Measurements from ENCODE around the gene KDM8.
A peak's percentile ranks its signal among the peaks of the same experiment; 100 is the strongest.

The KDM8 gene

DNA sequence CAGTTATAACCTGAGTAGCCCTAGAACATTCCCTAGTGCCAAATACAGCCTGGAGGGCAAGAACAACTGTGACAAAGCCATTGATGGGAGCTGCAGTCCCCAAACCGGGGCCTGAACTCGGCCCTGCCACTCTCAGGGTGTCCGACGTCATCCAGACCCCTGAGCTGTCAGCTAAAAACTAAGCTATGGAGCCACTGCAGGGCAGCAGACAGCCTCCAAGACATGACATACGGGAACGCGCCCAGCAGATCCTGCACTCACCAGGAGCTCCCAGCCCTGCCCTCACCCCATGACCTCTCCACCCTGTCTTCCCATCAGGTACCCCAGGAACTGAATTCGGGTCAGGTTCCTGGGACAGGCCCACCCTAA, 28.4 kb downstream of the KDM8 start:
- no peak for DNase-seq

DNA sequence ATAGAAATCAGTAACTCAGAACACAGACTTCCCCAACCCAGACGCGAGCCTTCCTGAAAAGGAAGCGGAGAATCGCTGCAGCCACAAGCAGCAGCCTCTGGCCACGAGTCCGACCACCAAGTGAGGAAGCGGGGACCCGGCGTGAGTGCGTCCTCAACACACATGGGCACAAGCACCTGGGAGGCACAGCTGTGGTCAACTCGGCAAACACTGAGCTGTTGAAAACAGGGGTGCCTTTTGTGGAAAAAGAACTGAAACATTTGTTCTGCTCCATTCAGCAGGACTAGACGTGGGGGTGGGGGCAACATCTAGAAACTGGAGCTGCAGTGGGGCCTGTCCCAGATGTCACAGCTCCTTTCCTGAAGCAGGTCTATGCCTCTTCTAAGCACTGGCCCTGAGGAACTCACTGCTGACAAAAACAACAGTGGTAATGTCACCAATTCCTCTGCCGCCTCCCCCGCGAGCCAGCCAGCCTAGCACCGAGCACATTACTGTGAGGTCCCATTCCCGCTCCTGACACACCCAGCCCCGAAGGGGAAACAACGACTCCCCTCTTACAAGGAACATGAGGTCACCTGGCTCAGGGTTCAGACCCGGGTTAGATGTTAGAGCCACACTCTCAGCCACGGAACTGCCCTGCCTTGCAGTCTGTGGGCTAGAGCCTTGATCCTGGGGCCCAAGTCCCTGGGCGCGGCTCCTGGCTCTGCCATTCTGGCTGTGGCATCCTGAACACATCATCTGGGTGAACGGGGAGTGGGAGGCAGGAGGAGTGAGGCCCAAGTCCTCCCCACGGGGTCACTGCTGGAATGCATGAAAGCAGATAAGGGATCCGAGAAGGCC, 29.0 kb downstream of the KDM8 start:
- no peak for DNase-seq

DNA sequence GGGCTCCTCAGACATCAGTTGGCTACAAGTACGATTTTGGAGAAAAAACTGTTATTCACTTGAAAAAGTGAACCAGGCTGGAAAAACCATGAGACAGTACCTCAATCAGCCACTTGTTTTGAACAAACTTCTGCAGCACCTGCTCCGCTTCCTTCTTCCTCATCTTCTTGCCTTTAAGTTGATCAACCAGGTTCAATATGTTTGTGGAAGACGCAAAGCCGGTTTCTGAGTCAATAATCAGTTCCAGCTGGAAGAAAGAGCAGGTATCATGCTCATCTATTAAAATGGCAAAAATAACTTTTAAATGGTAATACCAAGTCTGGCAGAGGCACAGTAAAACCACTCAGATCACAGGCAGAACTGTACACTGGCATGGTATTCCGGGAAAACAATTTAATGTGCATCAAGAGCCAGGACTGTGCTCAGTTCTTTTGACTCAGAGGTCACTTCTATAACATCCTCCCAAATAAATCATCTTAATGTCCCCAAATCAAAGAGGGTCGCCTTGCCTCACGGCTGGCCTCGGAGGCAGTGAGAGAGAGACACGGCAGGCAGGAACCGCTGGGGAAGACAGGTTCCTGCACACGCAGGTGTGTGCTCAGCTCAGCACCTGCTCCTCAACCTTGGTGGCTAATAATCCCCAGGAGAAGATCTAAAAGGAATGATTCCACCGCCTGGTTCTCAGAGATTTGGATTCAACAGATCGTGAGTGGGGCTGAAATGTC, 29.7 kb downstream of the KDM8 start:
- no peak for DNase-seq

DNA sequence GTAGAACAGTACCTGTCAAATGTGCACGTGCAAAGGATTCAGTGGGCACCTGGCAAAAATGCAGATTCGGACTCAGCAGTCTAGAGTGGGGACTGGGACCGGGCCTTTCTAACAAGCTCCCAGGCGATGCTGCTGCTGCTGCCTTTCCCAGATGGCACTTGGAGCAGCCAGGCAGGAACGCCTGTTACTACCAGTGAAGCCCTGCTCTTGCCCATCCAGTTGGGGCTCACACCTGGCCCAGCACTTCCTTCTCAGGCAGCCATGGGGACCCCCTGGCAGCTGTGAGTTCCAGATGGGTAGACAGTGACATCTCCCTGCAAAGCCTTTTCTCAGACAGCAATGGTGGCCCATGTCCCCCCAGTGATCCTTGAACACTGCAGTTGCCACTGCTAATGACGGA, 30.4 kb downstream of the KDM8 start:
- no peak for DNase-seq

DNA sequence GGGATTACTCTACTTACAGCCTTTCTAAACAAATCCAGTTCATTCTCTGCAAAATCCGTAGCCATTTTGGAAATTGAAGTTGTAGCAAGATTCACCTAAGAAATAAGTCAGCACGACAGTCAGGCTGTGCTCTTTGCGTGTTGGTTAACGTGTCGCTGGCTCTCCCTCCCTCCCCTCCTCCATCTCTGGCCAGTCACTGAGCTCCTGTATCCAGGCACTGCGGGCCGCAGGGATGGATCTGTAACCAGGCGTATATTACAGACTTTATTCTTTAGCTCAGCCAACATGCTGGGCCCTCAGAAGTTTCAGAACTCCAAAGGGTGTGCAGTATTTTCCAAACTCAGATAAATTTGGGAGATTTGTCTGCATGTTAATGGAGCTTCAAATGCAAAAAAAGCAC, 30.8 kb downstream of the KDM8 start:
- DNase-seq: no peak

DNA sequence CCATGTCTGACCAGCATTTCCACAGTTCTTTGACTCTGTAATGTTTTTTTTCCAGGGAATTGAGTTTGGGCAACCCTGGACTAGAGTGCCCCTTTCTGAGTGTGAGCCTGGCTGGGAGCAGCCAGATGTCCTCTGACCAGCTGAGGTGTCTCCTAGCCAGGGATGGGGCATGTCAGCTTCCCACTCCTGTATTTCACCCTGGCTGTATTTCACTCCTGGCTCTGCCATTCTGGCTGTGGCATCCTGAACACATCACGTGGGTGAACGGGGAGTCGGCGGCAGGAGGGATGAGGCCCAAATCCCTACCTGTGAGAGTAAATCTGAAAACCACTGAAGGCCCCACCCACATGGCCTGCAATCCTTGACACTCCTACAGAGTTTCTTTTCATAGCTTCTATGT, 31.3 kb downstream of the KDM8 start:
- no peak for DNase-seq

DNA sequence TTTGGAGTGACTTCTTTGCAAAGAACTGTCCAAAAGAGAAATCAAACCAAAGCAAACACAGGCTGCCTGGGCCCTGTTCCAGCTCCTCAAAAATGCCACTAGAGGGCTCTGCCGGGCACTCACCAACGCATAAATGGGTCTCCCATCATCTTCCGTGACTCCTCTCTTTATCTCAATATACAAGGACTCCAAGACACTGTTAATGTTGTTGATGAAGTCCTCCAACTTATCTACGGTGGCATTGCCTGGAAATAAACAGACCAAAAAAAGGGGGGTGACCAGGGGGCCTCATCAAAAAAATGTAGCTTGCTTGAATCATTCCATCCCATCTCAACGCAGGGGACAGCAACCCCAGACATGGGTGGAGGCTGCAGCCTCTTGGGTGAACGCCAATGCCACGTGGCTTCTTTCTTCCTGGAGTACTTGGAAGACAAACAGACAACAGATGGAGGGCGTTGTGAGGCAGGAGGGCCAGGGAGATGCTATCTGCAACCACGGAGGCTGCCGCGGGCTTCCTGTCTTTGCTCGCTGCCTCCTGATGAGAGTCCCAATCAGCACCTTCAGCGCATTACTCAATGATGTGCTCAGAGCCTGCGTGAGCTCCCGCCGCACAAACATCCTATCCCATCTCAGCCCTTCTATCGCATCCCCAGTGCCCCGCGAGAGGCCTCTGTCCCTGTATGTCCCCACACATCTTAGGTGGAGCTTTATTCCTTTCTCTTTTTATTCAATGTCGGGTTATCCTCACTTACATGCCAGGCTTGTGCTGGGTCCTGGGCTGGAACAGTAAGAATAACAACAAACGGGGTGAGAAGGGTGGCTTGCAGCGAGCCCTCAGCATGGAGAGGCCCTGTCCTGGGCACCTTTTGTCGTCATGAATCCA, 32.0 kb downstream of the KDM8 start:
- DNase-seq: peak; percentile 91

DNA sequence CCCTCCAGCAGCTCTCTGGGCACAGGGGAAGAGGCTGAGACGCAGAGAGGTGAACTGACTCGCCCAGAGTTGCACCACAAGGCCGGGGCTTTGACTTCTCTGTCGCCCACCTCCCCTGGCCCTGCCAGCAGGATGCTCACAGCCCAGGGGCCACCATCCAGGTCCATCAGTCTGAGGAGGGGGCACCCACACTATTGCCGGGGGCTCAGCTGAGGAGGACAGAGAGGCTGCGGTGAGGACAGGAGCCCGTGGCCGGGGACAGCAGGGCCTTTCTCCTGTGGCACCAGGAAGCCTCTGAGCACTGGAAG, 32.6 kb downstream of the KDM8 start:
- DNase-seq: no peak

DNA sequence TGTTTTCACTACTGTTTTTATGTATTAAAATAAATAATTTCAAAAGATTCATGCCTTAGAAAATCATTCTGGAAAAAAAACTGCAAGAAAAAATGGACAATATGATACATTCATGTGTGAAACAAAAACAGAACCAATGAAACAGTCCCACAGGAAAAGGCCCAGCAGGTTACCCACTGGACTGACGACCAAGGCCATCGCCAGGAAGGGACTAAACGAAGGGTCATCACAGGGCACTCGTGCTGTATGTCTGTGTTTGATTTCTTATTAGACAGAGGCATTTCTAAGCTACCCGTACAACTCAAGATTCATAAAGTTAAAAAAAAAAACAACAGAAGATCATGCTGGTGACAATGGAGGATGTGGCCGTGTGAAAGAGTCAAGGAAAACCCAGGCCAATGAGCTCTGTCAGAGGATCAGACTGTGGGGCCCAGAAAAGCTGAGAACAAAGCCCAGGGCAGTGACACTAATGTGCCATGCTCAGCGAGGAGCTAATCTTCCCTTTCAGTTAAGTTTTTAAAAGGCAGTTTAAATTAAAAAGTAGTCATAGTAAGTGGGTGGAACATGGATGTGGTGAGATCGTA, 33.4 kb downstream of the KDM8 start:
- no peak for DNase-seq

DNA sequence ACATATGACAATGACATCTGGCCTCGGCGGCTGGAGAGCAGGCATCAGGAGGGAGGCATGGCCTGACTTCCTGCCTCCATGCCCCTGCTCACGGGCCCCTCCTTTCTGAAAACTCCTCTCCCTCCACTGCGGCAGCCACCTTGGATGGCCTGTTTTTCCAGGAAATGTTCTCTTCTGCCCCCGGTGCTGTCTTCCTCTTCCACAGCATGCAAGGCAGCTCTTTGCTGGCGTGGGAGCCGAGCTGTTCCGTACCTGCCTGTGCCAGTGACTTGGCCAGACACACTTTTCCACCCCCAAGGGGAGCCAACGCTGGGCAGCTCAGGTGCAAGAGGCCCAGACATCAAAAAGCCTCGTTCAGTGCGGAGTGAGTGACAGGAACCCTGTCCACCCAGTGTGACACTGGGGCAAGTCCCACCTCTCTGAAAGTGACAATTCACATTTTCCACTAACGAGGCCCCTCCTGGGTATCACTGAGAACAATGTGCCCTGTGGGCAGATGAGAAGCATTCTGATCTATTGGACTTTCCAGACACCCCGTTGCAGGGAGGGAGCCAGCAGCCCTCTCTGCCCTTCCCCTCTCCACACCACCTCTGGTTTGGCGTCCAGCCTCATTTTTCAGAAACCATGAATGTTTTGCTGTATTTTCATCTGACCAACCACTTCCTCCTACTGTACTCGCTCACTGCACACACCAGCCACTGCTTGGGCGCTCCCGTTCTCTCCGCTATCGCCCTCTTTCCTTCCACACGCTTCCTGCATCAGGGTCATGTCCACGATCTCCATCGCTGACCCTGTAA, 34.1 kb downstream of the KDM8 start:
- no peak for DNase-seq

DNA sequence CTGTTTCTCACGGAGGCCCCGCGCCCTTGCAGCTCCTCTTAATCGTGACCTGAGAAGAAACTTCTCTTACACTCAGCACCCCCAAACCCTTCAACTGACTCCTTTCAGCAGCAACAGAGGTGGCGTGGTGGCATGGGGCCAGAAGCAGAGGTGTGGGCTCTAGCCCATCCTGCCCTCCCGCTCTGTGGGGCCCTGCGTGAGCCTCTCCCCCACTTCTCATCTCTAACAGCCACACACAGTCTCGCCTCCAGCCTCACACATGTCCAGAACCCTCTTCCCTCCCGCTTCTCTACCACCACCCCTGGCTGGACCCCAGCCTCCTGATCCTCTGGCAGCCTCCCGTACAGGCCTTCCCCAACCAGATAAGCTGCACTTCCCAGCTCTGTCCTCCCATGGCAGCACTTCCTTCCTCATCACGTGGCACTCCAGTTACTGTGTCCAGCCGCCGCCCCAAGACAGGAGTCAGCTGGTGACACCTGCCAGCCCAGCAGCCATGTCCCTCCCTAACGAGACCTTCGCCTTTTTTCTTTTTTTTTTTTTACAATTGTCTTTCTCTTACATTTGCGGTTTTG, 34.8 kb downstream of the KDM8 start:
- DNase-seq: no peak

DNA sequence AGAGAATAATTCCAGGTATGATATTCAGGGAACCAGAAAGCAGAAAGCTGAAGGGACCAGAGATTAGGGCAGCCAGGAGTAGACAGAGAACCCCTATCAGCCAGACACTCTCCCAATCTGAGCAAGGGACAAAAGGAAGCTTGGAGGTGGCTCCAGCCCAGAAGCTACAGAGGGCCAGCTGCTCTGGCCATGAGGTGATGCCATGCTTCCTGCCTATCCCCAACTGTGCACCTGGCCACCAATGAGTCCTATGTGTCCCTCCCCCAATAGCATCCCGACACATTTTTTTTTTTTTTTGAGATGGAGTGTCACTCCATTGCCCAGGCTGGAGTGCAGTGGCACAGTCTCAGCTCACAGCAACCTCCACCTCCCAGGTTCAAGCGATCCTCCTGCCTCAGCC, 35.3 kb downstream of the KDM8 start:
- no peak for DNase-seq

DNA sequence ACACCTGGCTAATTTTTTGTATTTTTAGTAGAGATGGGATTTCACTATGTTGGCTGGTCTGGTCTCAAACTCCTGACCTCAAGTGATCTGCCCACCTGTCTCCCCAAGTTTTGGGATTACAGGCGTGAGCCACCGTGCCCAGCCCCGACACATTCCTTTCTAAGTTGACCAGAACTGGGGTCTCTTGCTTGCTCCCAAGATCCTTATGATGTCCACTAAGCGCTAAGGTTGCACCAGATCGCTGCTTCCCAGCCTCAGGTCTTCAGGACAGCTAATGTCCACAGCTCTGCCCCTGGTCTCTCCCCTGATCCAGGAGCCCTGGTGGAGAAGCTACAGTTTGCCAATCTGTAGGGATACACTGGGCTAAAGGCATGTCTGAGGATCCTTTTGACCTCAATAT, 35.7 kb downstream of the KDM8 start:
- no peak for DNase-seq

DNA sequence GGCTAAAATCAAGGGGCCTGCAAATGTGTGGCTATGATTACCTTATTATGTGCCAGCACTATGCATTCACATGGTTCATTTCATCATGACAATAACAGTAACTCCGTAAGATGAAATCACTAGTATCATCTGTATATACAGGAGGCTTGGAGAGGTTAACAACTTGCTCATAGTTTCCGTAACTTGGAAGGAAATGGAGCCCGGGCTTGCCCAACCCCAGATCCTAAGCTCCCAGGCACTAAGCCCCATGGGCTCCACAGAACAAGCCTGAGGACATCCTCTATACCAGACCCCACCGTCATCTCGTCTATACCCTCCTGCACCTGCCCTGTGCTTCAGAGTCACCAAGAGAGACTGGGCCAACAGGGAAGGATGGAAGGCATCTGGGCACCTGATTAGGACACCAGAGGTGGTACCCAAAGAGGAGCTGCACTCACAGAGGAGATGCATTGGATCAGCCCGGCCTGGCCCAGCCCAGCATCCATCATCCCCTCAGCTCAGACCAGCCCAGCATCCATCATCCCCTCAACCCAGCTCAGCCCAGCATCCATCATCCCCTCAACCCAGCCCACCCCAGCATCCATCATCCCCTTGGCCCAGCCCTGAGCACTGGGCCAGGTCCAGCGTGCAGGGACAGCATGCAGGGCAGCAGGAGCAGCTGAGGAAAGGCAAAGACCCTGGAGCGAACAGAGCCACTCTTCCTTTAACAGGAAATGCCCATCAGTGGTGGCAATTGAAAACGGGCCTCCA, 36.8 kb downstream of the KDM8 start:
- DNase-seq: no peak

DNA sequence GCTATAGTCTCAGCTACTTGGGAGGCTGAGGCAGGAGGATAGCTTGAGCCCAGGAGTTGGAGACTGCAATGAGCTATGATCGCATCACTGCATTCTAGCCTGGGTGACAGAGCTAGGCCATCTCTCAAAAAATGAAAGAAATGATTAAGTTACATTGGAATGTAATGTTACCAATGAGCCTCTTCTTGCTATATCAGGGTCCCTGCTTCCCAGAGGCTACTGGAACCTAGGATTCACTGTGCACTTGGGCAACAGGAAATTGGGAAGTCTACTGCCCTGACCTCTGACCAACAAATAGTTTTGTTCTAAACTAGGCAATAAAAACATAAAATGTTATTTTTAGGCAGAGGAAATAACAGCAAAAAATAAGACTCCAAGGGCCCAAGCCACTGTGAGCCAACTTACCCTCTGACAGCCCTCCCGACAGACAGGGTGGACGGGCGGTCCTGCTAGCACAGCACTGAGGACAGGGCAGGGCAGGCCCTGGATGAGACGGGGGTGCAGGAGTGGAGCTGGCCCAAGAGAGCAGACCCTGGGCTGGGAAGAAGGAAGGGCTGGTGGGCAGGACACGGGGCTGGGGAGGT, 37.7 kb downstream of the KDM8 start:
- DNase-seq: peak; percentile 78

DNA sequence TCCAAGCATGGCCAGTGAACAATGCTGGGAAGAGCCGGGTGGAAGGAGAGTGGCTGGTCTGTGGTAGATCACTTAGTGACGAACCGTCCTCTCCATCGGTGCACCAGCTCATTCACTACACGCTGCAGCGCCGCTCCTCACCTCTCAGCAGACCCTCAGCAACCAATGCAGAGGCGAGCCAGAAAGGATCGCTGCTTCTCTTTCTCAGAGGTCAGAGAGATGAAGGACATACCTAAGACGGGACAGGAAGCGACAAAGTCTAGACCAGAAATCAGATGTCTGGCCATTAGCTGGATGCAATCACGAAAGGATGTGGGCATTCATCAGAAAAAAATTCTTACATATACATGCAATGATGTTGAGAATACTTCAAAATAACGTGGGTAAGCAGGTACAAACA, 38.3 kb downstream of the KDM8 start:
- DNase-seq: no peak

DNA sequence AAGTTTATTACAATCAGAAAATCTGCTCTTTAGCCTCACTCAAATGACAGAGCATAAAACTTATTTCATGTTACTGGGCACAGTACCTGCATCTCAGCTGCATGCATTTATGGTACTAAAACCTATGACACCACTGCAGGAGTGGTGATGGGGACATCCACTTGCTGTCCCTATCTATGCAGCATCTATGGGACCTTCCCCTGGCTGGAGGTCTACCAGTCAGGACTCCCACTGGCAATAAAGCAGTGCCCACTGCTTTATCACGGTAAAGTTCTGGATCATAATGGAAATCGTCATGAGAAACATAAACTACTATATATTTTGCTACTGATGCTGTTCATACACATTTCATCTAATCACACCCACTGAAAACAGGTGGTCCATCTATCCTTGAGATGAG, 39.1 kb downstream of the KDM8 start:
- DNase-seq: no peak

DNA sequence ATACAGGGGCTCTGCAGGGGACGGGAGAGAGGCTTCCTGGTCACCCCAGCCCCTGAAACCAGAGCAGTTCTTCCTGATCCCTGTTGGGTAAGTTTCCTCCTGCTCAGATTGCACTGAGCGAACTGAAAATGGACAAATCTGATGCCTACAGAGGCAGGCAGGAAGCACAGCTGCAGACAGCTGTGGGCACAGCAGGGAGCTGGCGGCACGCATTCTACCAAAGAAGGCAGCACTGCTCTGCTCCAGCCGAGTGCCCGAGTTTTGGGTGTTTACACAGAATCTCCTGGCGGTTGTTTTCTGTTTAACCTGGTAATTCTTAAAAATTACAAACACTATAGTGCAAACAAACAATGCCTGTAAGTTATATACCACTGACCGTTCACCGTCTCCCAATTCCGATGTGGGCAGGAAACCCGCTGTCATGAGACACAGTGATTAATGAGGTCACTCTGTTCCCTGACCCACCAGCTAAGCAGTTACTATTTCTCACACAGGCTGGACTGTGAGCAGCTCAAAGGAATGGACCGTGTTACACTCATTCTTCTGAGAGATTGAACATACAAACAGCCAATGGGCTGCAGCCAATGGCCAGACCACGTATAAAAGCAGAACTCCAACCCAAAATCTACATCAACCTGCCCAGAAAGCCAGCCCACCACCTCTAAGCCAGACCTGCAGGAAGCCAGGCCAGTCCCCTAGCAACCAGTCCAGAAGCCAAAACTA, 39.7 kb downstream of the KDM8 start:
- DNase-seq: peak; percentile 79

DNA sequence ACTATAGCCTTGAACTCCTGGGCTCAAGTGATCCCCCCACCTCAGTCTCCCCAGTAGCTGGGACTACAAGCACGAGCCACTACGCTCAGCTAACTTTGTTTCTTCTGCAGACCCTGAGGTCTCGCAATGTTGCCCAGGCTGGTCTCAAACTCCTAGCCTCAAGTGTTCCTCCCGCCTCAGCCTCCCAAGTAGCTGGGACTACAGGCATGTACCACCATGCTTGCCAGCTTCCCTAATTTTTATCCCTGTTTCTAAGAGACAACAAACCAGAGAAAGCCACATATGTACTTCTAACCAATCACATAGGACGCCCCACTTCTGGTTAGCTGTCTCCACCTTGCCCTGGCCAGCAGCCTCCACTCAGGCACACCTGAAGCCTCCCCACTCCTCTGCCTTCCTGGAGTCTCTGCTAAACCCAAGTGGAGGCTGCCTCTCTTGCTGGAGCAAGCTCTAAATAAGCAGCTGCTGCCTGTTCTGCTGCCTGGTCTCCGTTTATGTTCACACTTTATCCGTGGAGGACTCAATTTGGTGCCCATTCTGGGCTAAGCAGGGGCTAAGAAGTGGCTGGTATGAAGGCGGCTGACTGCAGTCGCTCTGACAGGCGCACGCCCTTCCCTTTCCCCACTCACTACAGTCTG, 40.5 kb downstream of the KDM8 start:
- DNase-seq: no peak

DNA sequence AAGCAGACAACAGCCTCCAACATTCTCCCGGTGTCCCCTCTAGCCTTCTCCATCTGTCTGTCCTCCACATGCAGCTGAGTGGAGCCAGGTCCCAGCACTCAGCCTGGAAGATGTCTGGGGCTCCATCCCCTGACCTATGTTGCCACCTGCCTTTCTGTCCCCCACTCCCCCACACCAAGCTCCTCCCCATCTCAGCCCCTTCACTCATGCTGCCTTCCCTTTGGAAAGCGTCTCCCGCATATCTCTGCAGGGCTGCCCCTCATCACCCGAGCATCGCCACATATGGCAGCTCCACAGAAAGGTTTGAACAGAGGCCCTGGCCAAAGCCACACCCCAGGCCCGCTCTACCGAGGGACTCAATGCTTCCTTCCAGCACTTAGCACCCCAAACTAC, 41.0 kb downstream of the KDM8 start:
- DNase-seq: no peak

Measured in fibroblast of skin of scalp (primary cell).